ENCODE results near the gene KRT13. TPM values are rescaled to one million over a fixed set of nuclear protein-coding genes. Genes with fewer than 3 reads are reported as not detected.

Gene KRT13
- total and polyA plus RNA-seq, 10 of the 15 experiments (the other 5 are each of a cell fraction or from before 2014, with no cell fraction given), result not detected

GRCh38 chr17:41536741-41537613, 31.6 kb upstream of the KRT13 start:
- Histone ChIP-seq H3K79me2 (ENCODE audit: control insufficient read depth, insufficient read depth, low read length) (no peaks in the 10 kb centered on the region), H3K4me1 (ENCODE audit: control insufficient read depth, insufficient read depth, low read length) (no peaks in the 10 kb centered on the region), H2AFZ (ENCODE audit: control insufficient read depth, low read depth, low read length) (no peak overlapping the region), H3K4me2 (ENCODE audit: control insufficient read depth, insufficient read depth) (no peak overlapping the region), H3K27me3 (replicated peaks in 1 of 2; ENCODE audit: control insufficient read depth in 2 of 2, insufficient read depth in 2 of 2, low read length in 1 of 2) (peaks cover 0 to 2% of the 10 kb centered on the region in 2 experiments; a peak in 2 of 4 replicates), H3K27ac (ENCODE audit: control insufficient read depth, insufficient read depth) (no peak overlapping the region), H3K36me3 (ENCODE audit: control insufficient read depth in 2 of 2, insufficient read depth in 2 of 2, low read length in 1 of 2) (no peaks in the 10 kb centered on the region), H4K20me1 (ENCODE audit: control insufficient read depth, insufficient read depth) (no peaks in the 10 kb centered on the region), H3K9me3 (replicated peaks; ENCODE audit: control insufficient read depth, insufficient read depth, low read length) (no peaks in the 10 kb centered on the region), H3K4me3 (no peak overlapping the region), H3K9ac (ENCODE audit: control insufficient read depth, insufficient read depth, low read length) (no peak overlapping the region)
- BruUV-seq (replicated peaks), result no TSS peak
- ChIA-PET RAD21 (ENCODE audit: unreplicated experiment) (no interaction called here), POLR2A (interaction anchor here (0.6 kb wide), 1 partner anchor 129 kb away, joined by 4 read pairs; no protein-coding TSS in a partner anchor), SMC1A (ENCODE audit: uncharacterized antibody, unreplicated experiment) (interaction anchor here (1.2 kb wide), 1 partner anchor 12 kb away, joined by 3 read pairs; no protein-coding TSS in a partner anchor), CTCF (interaction anchor here (0.6 to 0.9 kb wide), 2 partner anchors 126 to 704 kb away, joined by 3 read pairs; no protein-coding TSS in a partner anchor)
- in situ Hi-C loops (cut with MboI) (no loop called here), intact Hi-C loops (cut with micrococcal nuclease; ENCODE audit: unreplicated experiment) (no loop called here)
- FAIRE-seq, result no peak
- 20% methylated on average over 7 of the region's 7 CpGs for WGBS (ENCODE audit: insufficient coverage, insufficient replicate concordance, low lambda C conversion rate, missing lambda C conversion rate)
- DNase-seq (ENCODE audit: low read depth, low spot score), result no peak
- ATAC-seq, result no peak
- no peak for TF ChIP-seq BCL3 (IDR thresholded peaks at IDR 0.05; ENCODE audit: borderline replicate concordance, insufficient read depth, low read depth, low read length, poor library complexity, severe bottlenecking)
- TF ChIP-seq ZNF622 (IDR thresholded peaks at IDR 0.05), result no peak
- TF ChIP-seq NKRF (conservative IDR thresholded peaks at IDR 0.05), result no peak
- no peak for TF ChIP-seq KAT2A (conservative IDR thresholded peaks at IDR 0.05; ENCODE audit: control insufficient read depth, low read depth, low read length)
- TF ChIP-seq ASH2L (IDR thresholded peaks at IDR 0.05; ENCODE audit: borderline replicate concordance, low read depth), result no peak
- no peak for TF ChIP-seq BHLHE40 (IDR thresholded peaks at IDR 0.05; ENCODE audit: borderline replicate concordance in 1 of 2, low read depth in 2 of 2, low read length in 1 of 2)
- no peak for TF ChIP-seq ZNF24 (IDR thresholded peaks at IDR 0.05)
- TF ChIP-seq NR2C1 (IDR thresholded peaks at IDR 0.05), result no peak
- no peak for TF ChIP-seq PKNOX1 (IDR thresholded peaks at IDR 0.05)
- no peak for TF ChIP-seq FOXM1 (IDR thresholded peaks at IDR 0.05; ENCODE audit: low read depth, low read length)
- no peak for TF ChIP-seq NFYA (IDR thresholded peaks at IDR 0.05; ENCODE audit: borderline replicate concordance, low read depth, low read length)
- TF ChIP-seq DPF2 (IDR thresholded peaks at IDR 0.05), result no peak
- no peak for TF ChIP-seq EZH2 (IDR thresholded peaks at IDR 0.05; ENCODE audit: borderline replicate concordance, control insufficient read depth, low read depth, low read length)
- TF ChIP-seq KDM1A (IDR thresholded peaks at IDR 0.05; ENCODE audit: borderline replicate concordance), result no peak
